Epithelial cell of proximal tubule (primary cell): ENCODE results near the gene CACNB4. TPM values are rescaled to one million over a fixed set of nuclear protein-coding genes. Genes with fewer than 3 reads are reported as not detected.

Source experiments
- DNase-seq: peaks from one replicate; pipeline ENCODE4 v3.0.0-alpha.2; 2011; ENCODE audit warnings: low read depth
- H3K4me3 ChIP-seq: 2 replicates; pipeline ENCODE4 v1.5.1; 2011; ENCODE audit warnings: low read depth, mild to moderate bottlenecking, low read length
- CTCF ChIP-seq: conservative IDR thresholded peaks from 2 replicates; pipeline ENCODE4 v1.5.1; 2012; ENCODE audit warnings: low read depth, mild to moderate bottlenecking, low read length
- total RNA-seq: library from RNA; depleted of rRNA; stranded (reverse); fragments of >200 nt; gene quantifications from 2 replicates; pipeline ENCODE4 v1.2.3, GENCODE V29; 2015

Gene CACNB4
- total RNA-seq, 1 donor from 2014 or later = 0.52 TPM

DNA sequence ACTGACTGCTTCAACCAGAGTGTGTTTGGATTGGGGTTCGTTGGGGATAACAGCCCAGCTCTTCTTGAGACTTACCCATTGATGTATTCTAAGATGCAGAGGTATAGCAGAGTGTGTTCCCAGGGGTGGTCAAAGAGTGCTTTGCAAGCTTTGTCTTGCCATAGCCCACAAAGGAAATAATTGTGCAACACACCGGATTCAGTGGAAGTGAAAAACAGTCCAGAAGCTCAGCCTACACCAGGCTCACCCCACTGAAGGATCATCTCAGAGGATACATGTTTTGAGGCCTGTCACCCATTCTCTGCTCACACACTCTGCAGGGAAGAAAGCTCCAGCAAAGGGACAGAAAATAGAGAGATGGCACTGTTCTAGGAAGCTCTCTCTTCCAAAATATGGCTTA, 9.6 kb downstream of the CACNB4 start:
- H3K4me3 ChIP-seq = no peak overlapping the region
- TF ChIP-seq CTCF = no peak
- no peak for DNase-seq

DNA sequence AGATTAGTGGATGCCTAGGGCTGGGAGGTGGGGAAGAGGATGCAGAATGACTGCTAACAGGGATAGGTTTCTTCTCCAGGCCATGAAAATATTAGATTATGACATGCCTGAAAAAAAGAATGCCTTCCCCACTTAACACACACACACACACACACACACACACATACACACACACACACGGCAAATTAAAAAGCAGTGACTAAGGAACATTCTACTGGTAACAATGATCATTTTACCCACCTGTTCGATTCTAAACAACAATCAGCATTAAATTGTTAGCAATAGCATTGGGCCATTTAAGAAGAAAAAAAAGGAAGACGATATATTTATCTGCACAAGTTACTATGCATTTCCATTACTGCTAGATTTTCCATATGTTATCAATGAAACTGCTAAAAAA, 10.8 kb downstream of the CACNB4 start:
- TF ChIP-seq CTCF = no peak
- DNase-seq = no peak
- H3K4me3 ChIP-seq = no peak overlapping the region

DNA sequence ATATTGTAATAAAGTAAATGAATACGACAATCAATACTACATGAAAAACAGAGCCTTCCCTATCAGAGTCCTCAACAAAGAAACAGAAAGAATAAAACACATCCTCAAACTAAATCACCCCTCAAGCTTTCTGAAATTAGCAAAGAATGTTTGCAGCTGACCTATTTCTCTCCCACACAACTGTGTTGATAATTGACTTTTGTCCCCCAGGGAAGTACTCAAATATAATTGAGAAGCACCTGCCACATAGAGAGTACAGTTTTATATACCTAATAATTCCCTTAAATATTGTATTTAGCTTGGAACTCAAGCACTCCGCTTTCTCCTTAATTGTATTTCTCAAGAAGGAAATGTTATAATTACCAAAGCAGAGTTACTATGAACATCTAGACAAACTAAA, 12.6 kb downstream of the CACNB4 start:
- DNase-seq = no peak

GRCh38 chr2:152084076-152084475, 14.8 kb downstream of the CACNB4 start:
- no peak overlapping the region for H3K4me3 ChIP-seq
- TF ChIP-seq CTCF = no peak
- DNase-seq = no peak

More for the DNA sequence above, 12.6 kb downstream of the CACNB4 start:
- no peak overlapping the region for H3K4me3 ChIP-seq
- no peak for TF ChIP-seq CTCF

GRCh38 chr2:152083202-152083875, 15.5 kb downstream of the CACNB4 start:
- no peak for TF ChIP-seq CTCF
- no peak for DNase-seq
- no peak overlapping the region for H3K4me3 ChIP-seq

DNA sequence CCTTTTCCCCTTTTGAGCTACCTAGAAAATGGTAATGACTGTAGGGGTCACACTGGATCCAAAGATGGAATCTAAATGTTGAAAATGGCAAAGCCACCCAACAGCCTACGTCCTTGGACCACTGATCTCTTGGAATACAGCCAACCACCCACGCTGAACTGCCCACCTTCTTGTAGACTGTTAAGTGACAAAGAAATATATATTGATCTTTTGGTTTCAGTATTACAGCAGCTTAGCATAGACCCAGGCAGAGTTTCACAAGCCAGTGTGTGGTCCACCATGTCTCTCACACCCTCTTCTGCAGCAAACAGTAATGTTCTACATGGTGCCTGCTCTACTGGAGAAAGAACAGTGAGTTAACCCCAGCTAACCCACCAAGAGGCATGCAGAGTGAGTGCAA, 20.2 kb downstream of the CACNB4 start:
- DNase-seq = no peak
- H3K4me3 ChIP-seq = no peak overlapping the region
- no peak for TF ChIP-seq CTCF

- no peak for TF ChIP-seq CTCF
- DNase-seq = no peak
- no peak overlapping the region for H3K4me3 ChIP-seq
These were observed 20.8 kb downstream of the CACNB4 start for GRCh38 chr2:152078023-152078422.
